Fibroblast of pulmonary artery (primary cell): Measurements from ENCODE around the gene RALB.
A peak's percentile ranks its signal among the peaks of the same experiment; 100 is the strongest.

Experiments
- DNase-seq: peaks from one replicate; pipeline ENCODE4 v3.0.0-alpha.2; 2010; ENCODE audit warnings: low read depth
- H3K4me3 ChIP-seq: replicated peaks from 2 replicates; pipeline ENCODE4 v1.5.1; 2011; ENCODE audit warnings: low read depth, mild to moderate bottlenecking, control low read depth, low read length, moderate library complexity
- CTCF ChIP-seq: IDR thresholded peaks from 2 replicates; pipeline ENCODE4 v1.5.1; 2011; ENCODE audit warnings: mild to moderate bottlenecking, control low read depth, low read length, inconsistent platforms; ENCODE audit errors: missing control alignments

Gene RALB

GRCh38 chr2:120220756-120221155, 31.9 kb upstream of the RALB start:
- no peak for DNase-seq
- TF ChIP-seq CTCF = no peak
- H3K4me3 ChIP-seq = no peak overlapping the region

- no peak for TF ChIP-seq CTCF
- no peak overlapping the region for H3K4me3 ChIP-seq
- no peak for DNase-seq
Measured at GRCh38 chr2:120221616-120222015, 31.0 kb upstream of the RALB start.

- peak overlapping the region; percentile 59 for H3K4me3 ChIP-seq
- DNase-seq = no peak
- TF ChIP-seq CTCF = no peak
Measured at GRCh38 chr2:120222186-120223033, 30.2 kb upstream of the RALB start.

GRCh38 chr2:120223034-120223912, 29.4 kb upstream of the RALB start, which contains the start of gene TMEM185B:
Gene TMEM185B, minus strand, starts transcription at chr2:120223400. Its CDS starts 424 bp downstream, at chr2:120222976.
- peak; percentile 83 for DNase-seq
- peak within 1 kb of the TSS; percentile 59 for H3K4me3 ChIP-seq
- TF ChIP-seq CTCF = peak; percentile 36

- H3K4me3 ChIP-seq = no peak overlapping the region
Measured at GRCh38 chr2:120224256-120224655, 28.4 kb upstream of the RALB start.

More at GRCh38 chr2:120224256-120224655, 28.4 kb upstream of the RALB start:
- no peak for DNase-seq
- TF ChIP-seq CTCF = no peak
